Endothelial cell of umbilical vein (primary cell): Measurements from ENCODE around the gene MFN2. TPM values are rescaled to one million over a fixed set of nuclear protein-coding genes. Genes with fewer than 3 reads are reported as not detected.

Experiments
- BruUV-seq: library from RNA; stranded (reverse); fragments of 400-500 nt; replicated peaks from 2 replicates; lab custom pipeline; 2021; lab: Mats Ljungman, UMichigan
- CTCF ChIA-PET: fragments of 300-600, 350-600 bp; sonication (Branson Sonifier 250); formaldehyde crosslinking; loops from one replicate; lab custom pipeline; 2021; ENCODE audit warnings: antibody characterized with exemption, inconsistent platforms; lab: Charles Lee
- POLR2A ChIA-PET: fragments of 300-600, 350-600 bp; sonication (Branson Sonifier 250); formaldehyde crosslinking; loops from one replicate; lab custom pipeline; 2021; ENCODE audit warnings: antibody characterized with exemption, inconsistent platforms; lab: Charles Lee
- DNase-seq: peaks from one replicate; pipeline ENCODE4 v3.0.0-alpha.2; 2011; ENCODE audit warnings: low read depth, low spot score
- FAIRE-seq: peaks from 2 replicates; lab custom pipeline; 2011; peaks lifted over from hg19 to GRCh38; lab: Jason Lieb, UNC
- H2AFZ ChIP-seq: 2 replicates; pipeline ENCODE4 v1.6.0; 2012; ENCODE audit warnings: low read depth, low read length, control low read depth, inconsistent platforms
- H3K27ac ChIP-seq: 2 replicates; pipeline ENCODE4 v1.5.1; 2011; ENCODE audit warnings: low read depth, mild to moderate bottlenecking, control low read depth, low read length, moderate library complexity; ENCODE audit not compliant: insufficient read depth
- H3K27me3 ChIP-seq, 2 experiments: 2 replicates each; pipeline versions ENCODE4 v1.6.0 to v1.6.1; 2011; ENCODE audit warnings: low read length in 2 of 2, mixed read lengths in 1 of 2; ENCODE audit not compliant: control insufficient read depth in 2 of 2, insufficient read depth in 2 of 2
- H3K36me3 ChIP-seq, 2 experiments: 2 replicates in 1 of 2; 3 replicates in 1 of 2; pipeline ENCODE4 v1.5.1; 2011; ENCODE audit warnings: low read length in 2 of 2, mild to moderate bottlenecking in 1 of 2, moderate library complexity in 1 of 2; ENCODE audit not compliant: control insufficient read depth in 2 of 2, insufficient read depth in 2 of 2; ENCODE audit errors: extremely low read depth in 1 of 2
- H3K4me1 ChIP-seq: 3 replicates; pipeline ENCODE4 v1.5.1; 2011; ENCODE audit warnings: mild to moderate bottlenecking, low read length; ENCODE audit not compliant: control insufficient read depth, insufficient read depth; ENCODE audit errors: extremely low read depth
- H3K4me2 ChIP-seq: 2 replicates; pipeline ENCODE4 v1.6.1; 2011; ENCODE audit warnings: low read length, control low read depth, mixed read lengths; ENCODE audit not compliant: insufficient read depth
- H3K4me3 ChIP-seq, 3 experiments: fragments of 200-600 bp in 1 of 3; sonication (generic), shearing (Covaris generic) in 1 of 3; replicated peaks in 1 of 3; 2 replicates each; pipeline ENCODE4 v1.5.1; 2011 to 2016; ENCODE audit warnings: control low read depth in 3 of 3, low read length in 3 of 3, mild to moderate bottlenecking in 2 of 3, inconsistent platforms in 1 of 3, low read depth in 1 of 3, moderate library complexity in 1 of 3; ENCODE audit not compliant: insufficient read depth in 1 of 3
- H3K79me2 ChIP-seq: 2 replicates; pipeline ENCODE4 v1.6.0; 2012; ENCODE audit warnings: low read length, inconsistent platforms; ENCODE audit not compliant: control insufficient read depth, insufficient read depth
- H3K9ac ChIP-seq: replicated peaks from 2 replicates; pipeline ENCODE3; 2011; ENCODE audit warnings: low read length, control low read depth; ENCODE audit not compliant: insufficient read depth; ENCODE audit errors: extremely low read depth
- H3K9me1 ChIP-seq: replicated peaks from 3 replicates; pipeline ENCODE4 v1.6.0; 2011; ENCODE audit warnings: mild to moderate bottlenecking, low read length; ENCODE audit not compliant: control insufficient read depth, insufficient read depth; ENCODE audit errors: extremely low read depth
- H3K9me3 ChIP-seq: replicated peaks from 2 replicates; pipeline ENCODE4 v1.5.1; 2012; ENCODE audit warnings: low read length, inconsistent platforms; ENCODE audit not compliant: control insufficient read depth, insufficient read depth
- H4K20me1 ChIP-seq: replicated peaks from 2 replicates; pipeline ENCODE3; 2011; ENCODE audit warnings: mild to moderate bottlenecking, low read length; ENCODE audit not compliant: control insufficient read depth, insufficient read depth; ENCODE audit errors: extremely low read depth
- EZH2 ChIP-seq: IDR thresholded peaks from 2 replicates; pipeline ENCODE4 v1.6.1; 2012; ENCODE audit warnings: borderline replicate concordance, low read depth, mild to moderate bottlenecking, moderate library complexity, low read length, inconsistent platforms; ENCODE audit not compliant: severe bottlenecking
- JUN ChIP-seq: IDR thresholded peaks from 2 replicates; pipeline ENCODE4 v1.6.1; 2011; ENCODE audit warnings: borderline replicate concordance, low read depth; ENCODE audit not compliant: insufficient read length, insufficient read depth
- POLR2A ChIP-seq: IDR thresholded peaks from 2 replicates; pipeline ENCODE4 v1.6.1; 2012; ENCODE audit warnings: low read depth, mild to moderate bottlenecking, control low read depth, low read length
- POLR2AphosphoS5 ChIP-seq: IDR thresholded peaks from 2 replicates; pipeline ENCODE4 v1.6.1; 2012; ENCODE audit warnings: low read depth, mild to moderate bottlenecking, control low read depth, low read length, moderate library complexity; ENCODE audit not compliant: insufficient read depth
- dilution Hi-C: fragments of 300-500 bp; cut with MboI; formaldehyde crosslinking; loops from one replicate; pipeline ENCODE4 v1.15.0; 2019; ENCODE audit warnings: low sequenced_read_pairs; ENCODE audit not compliant: extremely low pct_ligation_motif_present
- intact Hi-C: fragments of 100-400 bp; cut with micrococcal nuclease; formaldehyde crosslinking; loops from one replicate; pipeline ENCODE4 v1.10.0; 2022
- polyA plus RNA-seq, 4 experiments: library from polyadenylated mRNA; depleted of rRNA in 3 of 4; stranded (reverse) in 3 of 4; unstranded in 1 of 4; fragments of >200 nt; gene quantifications; 2 replicates each; pipeline versions ENCODE4 v1.2.1 to v1.2.3, GENCODE V29; 2011 to 2012; ENCODE audit warnings: missing spikeins in 1 of 4
- total RNA-seq: library from RNA; stranded (reverse); gene quantifications from 2 replicates; pipeline ENCODE4 v1.2.3, GENCODE V29; 2021
- TF ChIP-seq, protein P1 (sequence below), 2 donors: IDR thresholded peaks; 1 replicate in 1 of 2; 2 replicates in 1 of 2; pipeline ENCODE4 v1.5.1; 2011; ENCODE audit warnings: low read length in 2 of 2, mild to moderate bottlenecking in 2 of 2, moderate library complexity in 2 of 2, control low read depth in 1 of 2, inconsistent platforms in 1 of 2, low read depth in 1 of 2; ENCODE audit not compliant: insufficient read depth in 1 of 2; ENCODE audit errors: extremely low read depth in 1 of 2

The MFN2 gene
- total and polyA plus RNA-seq, 2 donors (not counting 3 experiments of a cell fraction or from before 2014, with no cell fraction given) = 51.4 to 82.4 TPM

DNA sequence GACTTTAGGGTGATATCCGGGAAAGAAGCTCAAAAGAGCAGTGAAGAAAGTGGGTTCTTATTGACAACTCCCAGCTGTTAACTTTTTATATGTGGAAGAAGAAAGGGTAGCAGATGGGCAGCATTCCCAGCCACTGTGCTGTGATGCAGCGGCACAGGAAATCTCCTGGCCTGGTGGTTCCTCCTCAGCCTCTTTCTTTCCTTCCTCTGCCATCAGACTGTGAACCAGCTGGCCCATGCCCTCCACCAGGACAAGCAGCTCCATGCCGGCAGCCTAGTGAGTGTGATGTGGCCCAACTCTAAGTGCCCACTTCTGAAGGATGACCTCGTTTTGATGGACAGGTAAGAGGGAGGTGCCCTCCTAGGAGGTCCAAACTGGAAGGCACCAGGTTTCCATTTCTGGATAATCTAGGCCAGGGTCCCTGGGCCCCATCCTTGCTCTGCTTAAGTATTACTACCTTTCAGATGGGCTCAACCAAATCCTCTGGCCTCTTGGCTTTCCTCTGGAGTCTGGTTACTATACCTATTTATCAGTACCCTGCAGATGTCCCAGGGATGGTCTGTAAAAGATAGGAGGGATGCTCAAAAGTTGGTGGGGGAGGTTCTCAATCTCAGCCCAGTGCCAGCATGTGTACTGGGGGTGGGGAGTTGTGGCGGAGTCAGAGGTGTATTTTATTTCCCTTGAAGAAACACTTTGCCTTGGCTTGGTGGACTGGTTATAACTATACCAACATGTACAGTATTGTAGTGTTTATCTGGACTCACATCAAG, 17.0 kb downstream of the MFN2 start:
- Histone ChIP-seq H3K9me1 (no peaks in the 10 kb centered on the region), H3K27me3 (no peaks in the 10 kb centered on the region), H3K9me3 (no peaks in the 10 kb centered on the region), H3K79me2 (no peaks in the 10 kb centered on the region), H3K4me2 (no peak overlapping the region), H3K4me3 (no peak overlapping the region), H2AFZ (no peak overlapping the region), H3K4me1 (no peaks in the 10 kb centered on the region), H3K9ac (no peak overlapping the region), H3K36me3 (peaks cover 21 to 34% of the 10 kb centered on the region in 2 experiments), H3K27ac (no peak overlapping the region), H4K20me1 (no peaks in the 10 kb centered on the region)
- CTCF ChIA-PET = interaction anchor here (0.5 kb wide), 1 partner anchor 241 kb away, joined by 3 read pairs; no protein-coding TSS in a partner anchor
- BruUV-seq = no TSS peak
- POLR2A ChIA-PET = interaction anchor here (1.4 kb wide), 1 partner anchor 87 kb away, joined by 3 read pairs; no protein-coding TSS in a partner anchor
- intact Hi-C loops = no loop called here
- DNase-seq = peak; percentile 40
- no peak for FAIRE-seq
- TF ChIP-seq EZH2 (no peak), POLR2AphosphoS5 (no peak), JUN (no peak), POLR2A (no peak)
- TF ChIP-seq, protein P1, sequence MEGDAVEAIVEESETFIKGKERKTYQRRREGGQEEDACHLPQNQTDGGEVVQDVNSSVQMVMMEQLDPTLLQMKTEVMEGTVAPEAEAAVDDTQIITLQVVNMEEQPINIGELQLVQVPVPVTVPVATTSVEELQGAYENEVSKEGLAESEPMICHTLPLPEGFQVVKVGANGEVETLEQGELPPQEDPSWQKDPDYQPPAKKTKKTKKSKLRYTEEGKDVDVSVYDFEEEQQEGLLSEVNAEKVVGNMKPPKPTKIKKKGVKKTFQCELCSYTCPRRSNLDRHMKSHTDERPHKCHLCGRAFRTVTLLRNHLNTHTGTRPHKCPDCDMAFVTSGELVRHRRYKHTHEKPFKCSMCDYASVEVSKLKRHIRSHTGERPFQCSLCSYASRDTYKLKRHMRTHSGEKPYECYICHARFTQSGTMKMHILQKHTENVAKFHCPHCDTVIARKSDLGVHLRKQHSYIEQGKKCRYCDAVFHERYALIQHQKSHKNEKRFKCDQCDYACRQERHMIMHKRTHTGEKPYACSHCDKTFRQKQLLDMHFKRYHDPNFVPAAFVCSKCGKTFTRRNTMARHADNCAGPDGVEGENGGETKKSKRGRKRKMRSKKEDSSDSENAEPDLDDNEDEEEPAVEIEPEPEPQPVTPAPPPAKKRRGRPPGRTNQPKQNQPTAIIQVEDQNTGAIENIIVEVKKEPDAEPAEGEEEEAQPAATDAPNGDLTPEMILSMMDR (IDR thresholded peaks at IDR 0.05; ENCODE audit: extremely low read depth in 1 of 2, insufficient read depth in 1 of 2, low read depth in 1 of 2, low read length in 2 of 2) = no peak
- dilution Hi-C loops = no loop called here
